ENCODE data around the gene AQP3. TPM values are rescaled to one million over a fixed set of nuclear protein-coding genes. Genes with fewer than 3 reads are reported as not detected.
"Not testable (repeated sequence)": the region's sequence is repeated elsewhere in the genome, so short reads cannot be mapped to it uniquely, and the experiment has no call there.

The AQP3 gene
- total RNA-seq (27.1 TPM), polyA plus RNA-seq (126 TPM)

GRCh38 chr9:33446946-33447798 is at the start of gene AQP3:
TSS of gene AQP3 (minus strand) at chr9:33447593. CDS start at chr9:33447530, 63 bp downstream.
- Histone ChIP-seq H3K27ac (ENCODE audit: low read depth) (peak within 1 kb of the TSS; percentile 60), H3K36me3 (ENCODE audit: insufficient read depth) (no peaks in the 10 kb centered on the region), H3K4me1 (ENCODE audit: insufficient read depth) (no peaks in the 10 kb centered on the region), H3K4me3 (ENCODE audit: low read depth, low read length) (peak within 1 kb of the TSS; percentile 48)
- 3% methylated on average over 50 of the region's 50 CpGs for WGBS
- no peak for DNase-seq (ENCODE audit: extremely low spot score)

- H3K4me3 ChIP-seq (ENCODE audit: low read depth, low read length); H3K36me3 ChIP-seq (ENCODE audit: insufficient read depth); DNase-seq (ENCODE audit: extremely low spot score); H3K27ac ChIP-seq (ENCODE audit: low read depth); H3K4me1 ChIP-seq (ENCODE audit: insufficient read depth): not testable (repeated sequence)
- WGBS: 60% methylated on average over 2 of the region's 2 CpGs
These were observed 46.4 kb upstream of the AQP3 start for GRCh38 chr9:33493819-33494218.

DNA sequence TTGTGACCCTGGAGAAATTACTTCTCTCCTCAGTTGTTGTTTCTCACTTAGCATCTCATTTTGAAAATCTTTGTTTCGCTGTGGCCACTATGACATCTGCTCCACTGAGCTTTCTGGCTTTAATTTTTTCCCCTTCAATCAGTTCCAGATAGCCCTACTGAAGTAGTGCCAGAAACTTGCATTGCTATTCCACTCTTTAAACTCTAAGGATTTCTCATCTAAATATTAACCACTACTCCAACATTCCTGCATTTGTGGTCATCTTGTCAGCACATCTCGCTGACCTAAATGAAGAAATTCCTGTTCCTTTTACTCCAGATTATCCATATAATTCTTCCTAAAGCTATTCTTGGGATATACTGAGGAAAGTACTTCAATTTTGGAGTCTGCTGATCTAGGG is 41.7 kb upstream of the AQP3 start:
- Histone ChIP-seq H3K4me1 (ENCODE audit: insufficient read depth) (no peaks in the 10 kb centered on the region), H3K36me3 (ENCODE audit: insufficient read depth) (no peaks in the 10 kb centered on the region), H3K4me3 (ENCODE audit: low read depth, low read length) (no peak overlapping the region), H3K27ac (ENCODE audit: low read depth) (no peak overlapping the region)
- WGBS: 60% methylated on average over 2 of the region's 2 CpGs
- DNase-seq (ENCODE audit: extremely low spot score): no peak

DNA sequence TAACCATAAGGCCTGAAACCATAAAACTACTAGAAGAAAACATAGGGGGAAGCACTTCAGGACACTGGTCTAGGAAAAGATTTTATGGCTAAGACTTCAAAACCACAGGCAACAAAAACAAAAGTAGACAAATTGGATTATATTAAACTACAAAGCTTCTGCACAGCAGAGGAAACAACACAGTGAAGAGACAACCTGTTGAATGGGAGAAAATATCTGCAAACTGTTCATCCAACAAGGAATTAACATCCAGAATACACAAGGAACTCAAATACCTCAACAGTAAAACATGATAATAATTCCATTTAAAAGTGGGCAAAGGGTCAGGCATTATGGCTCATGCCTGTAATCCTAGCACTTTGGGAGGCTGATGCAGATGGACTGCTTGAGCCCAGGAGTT is 37.9 kb upstream of the AQP3 start:
- H3K36me3 ChIP-seq (ENCODE audit: insufficient read depth); H3K27ac ChIP-seq (ENCODE audit: low read depth); H3K4me1 ChIP-seq (ENCODE audit: insufficient read depth); DNase-seq (ENCODE audit: extremely low spot score); H3K4me3 ChIP-seq (ENCODE audit: low read depth, low read length): not testable (repeated sequence)

DNA sequence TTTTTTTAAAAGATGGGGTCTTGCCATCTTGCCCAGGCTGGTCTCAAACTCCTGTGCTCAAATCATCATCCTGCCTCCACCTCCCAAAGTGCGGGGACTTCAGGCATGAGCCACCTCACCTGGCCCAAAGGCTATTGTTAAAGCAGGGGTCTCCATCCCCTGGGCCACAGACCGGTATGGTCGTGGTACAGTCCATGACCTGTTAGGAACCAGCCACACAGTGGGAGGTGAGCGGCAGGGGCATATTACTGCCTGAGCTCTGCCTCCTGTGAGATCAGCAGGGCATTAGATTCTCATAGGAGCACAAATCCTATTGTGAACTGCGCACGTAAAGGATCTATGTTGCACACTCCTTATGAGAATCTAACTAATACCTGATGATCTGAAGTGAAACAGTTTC is 33.6 kb upstream of the AQP3 start:
- WGBS: 93% methylated on average over 6 of the region's 6 CpGs
- Histone ChIP-seq H3K4me1 (ENCODE audit: insufficient read depth) (no peaks in the 10 kb centered on the region), H3K27ac (ENCODE audit: low read depth) (no peak overlapping the region), H3K36me3 (ENCODE audit: insufficient read depth) (no peaks in the 10 kb centered on the region), H3K4me3 (ENCODE audit: low read depth, low read length) (no peak overlapping the region)
- no peak for DNase-seq (ENCODE audit: extremely low spot score)

DNA sequence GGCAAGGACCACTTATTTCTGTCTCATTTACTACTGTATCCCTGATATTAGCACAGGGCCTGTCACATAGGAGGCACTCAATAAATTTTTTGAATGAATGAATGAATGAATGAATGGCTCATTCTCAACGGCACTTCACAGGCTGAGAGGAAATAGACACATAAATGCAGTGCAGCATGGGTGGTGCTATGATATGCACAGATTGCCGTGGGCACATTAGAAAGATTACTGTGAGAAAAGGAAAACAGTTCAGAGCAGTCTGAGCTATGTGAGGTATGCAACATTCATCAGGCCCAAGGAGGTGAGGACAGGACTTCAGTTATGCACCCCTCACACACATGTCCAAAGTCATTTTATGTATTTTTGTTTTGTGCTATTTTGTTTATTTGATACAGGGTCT is 32.7 kb upstream of the AQP3 start:
- Histone ChIP-seq H3K27ac (ENCODE audit: low read depth) (no peak overlapping the region), H3K4me3 (ENCODE audit: low read depth, low read length) (no peak overlapping the region), H3K36me3 (ENCODE audit: insufficient read depth) (no peaks in the 10 kb centered on the region), H3K4me1 (ENCODE audit: insufficient read depth) (no peaks in the 10 kb centered on the region)
- 71% methylated on average over 2 of the region's 2 CpGs for WGBS
- no peak for DNase-seq (ENCODE audit: extremely low spot score)

DNA sequence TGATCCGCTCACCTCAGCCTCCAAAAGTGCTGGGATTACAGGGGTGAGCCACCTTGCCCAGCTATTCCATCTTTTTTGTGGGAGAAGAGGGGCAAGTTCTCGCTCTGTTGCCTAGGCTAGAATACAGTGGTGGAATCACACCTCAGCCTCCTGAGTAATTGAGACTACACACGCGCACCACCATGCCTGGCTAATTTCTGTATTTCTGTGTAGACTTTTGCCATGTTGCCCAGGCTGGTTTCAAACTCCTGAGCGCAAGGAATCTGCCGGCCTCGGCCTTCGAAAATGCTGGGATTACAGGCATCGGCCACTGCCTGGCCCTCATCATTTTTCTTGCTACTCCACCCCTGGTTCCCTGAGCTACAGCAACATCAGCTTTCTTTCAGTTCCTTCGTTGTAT is 29.1 kb upstream of the AQP3 start:
- WGBS: 89% methylated on average over 10 of the region's 10 CpGs
- Histone ChIP-seq H3K36me3 (ENCODE audit: insufficient read depth) (no peaks in the 10 kb centered on the region), H3K27ac (ENCODE audit: low read depth) (no peak overlapping the region), H3K4me3 (ENCODE audit: low read depth, low read length) (no peak overlapping the region), H3K4me1 (ENCODE audit: insufficient read depth) (peaks cover 2% of the 10 kb centered on the region)
- DNase-seq (ENCODE audit: extremely low spot score): no peak

DNA sequence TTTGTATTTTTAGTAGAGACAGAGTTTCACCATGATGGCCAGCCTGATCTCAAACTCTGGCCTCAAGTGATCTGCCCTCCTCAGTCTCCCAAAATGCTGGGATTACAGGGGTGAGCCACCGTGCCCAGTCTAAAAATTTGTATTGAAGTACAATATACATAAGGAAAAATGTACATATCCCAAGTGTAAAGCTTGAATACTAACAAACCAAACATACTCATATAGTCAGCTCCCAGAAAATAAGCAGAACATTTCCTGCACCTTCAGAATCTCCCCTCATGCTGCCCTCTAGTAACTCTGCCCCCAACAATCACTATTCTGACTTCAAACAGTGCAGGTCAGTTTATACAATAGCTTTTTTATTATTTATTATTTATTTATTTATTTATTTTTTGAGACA is 28.0 kb upstream of the AQP3 start:
- H3K27ac ChIP-seq (ENCODE audit: low read depth): no peak overlapping the region
- H3K4me1 ChIP-seq (ENCODE audit: insufficient read depth): peaks cover 2% of the 10 kb centered on the region
- no peaks in the 10 kb centered on the region for H3K36me3 ChIP-seq (ENCODE audit: insufficient read depth)
- H3K4me3 ChIP-seq (ENCODE audit: low read depth, low read length): no peak overlapping the region
- WGBS: 88% methylated on average over 1 of the region's 1 CpG
- no peak for DNase-seq (ENCODE audit: extremely low spot score)

GRCh38 chr9:33473643-33474352 is 26.4 kb upstream of the AQP3 start, which contains the start of gene NOL6:
TSS of gene NOL6 (minus strand) at chr9:33473924. CDS start at chr9:33473842, 82 bp downstream.
- H3K27ac ChIP-seq (ENCODE audit: low read depth): peak within 1 kb of the TSS; percentile 6
- H3K4me3 ChIP-seq (ENCODE audit: low read depth, low read length): peak within 1 kb of the TSS; percentile 82
- peaks cover 1% of the 10 kb centered on the region for H3K36me3 ChIP-seq (ENCODE audit: insufficient read depth)
- WGBS: under 1% methylated on average over 32 of the region's 32 CpGs
- DNase-seq (ENCODE audit: extremely low spot score): peak; percentile 99
- peaks cover 2% of the 10 kb centered on the region for H3K4me1 ChIP-seq (ENCODE audit: insufficient read depth)

DNA sequence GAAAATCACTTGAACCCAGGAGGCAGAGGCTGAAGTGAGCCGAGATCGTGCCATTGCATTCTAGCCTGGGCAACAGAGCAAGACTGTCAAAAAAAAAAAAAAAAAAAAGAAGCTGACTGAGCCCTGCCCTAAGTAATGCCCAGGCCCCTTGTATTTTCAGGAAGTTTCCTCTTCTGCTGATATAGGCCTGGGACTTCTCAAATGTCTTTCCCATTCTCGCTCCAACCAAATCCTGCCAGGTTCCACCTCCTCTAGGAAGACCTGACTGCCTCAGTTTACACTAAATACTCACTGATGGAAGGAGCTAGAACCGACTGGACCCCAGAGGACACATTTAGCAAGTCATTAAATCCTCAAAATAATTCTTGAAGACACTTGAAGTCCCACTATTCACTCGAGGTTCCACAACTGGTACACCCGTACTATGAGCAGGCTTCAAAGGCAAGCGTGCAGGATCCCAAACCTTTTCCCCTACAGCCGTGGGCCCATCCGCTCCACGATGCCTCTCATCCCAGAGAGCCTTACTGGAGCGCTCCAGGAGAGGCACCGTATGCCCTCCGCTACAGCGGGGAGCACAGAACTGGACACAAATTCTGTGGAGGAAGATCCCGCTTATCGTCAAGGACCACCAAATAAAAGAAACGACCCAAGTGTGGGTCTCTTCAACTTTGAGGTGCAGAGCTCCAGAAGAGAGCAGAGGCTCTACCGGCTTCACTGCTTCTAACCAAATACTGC is 25.7 kb upstream of the AQP3 start:
- Histone ChIP-seq H3K4me3 (ENCODE audit: low read depth, low read length) (peak overlapping the region; percentile 82), H3K27ac (ENCODE audit: low read depth) (no peak overlapping the region), H3K36me3 (ENCODE audit: insufficient read depth) (peaks cover 7% of the 10 kb centered on the region), H3K4me1 (ENCODE audit: insufficient read depth) (peaks cover 2% of the 10 kb centered on the region)
- WGBS: 10% methylated on average over 18 of the region's 18 CpGs
- DNase-seq (ENCODE audit: extremely low spot score): no peak

DNA sequence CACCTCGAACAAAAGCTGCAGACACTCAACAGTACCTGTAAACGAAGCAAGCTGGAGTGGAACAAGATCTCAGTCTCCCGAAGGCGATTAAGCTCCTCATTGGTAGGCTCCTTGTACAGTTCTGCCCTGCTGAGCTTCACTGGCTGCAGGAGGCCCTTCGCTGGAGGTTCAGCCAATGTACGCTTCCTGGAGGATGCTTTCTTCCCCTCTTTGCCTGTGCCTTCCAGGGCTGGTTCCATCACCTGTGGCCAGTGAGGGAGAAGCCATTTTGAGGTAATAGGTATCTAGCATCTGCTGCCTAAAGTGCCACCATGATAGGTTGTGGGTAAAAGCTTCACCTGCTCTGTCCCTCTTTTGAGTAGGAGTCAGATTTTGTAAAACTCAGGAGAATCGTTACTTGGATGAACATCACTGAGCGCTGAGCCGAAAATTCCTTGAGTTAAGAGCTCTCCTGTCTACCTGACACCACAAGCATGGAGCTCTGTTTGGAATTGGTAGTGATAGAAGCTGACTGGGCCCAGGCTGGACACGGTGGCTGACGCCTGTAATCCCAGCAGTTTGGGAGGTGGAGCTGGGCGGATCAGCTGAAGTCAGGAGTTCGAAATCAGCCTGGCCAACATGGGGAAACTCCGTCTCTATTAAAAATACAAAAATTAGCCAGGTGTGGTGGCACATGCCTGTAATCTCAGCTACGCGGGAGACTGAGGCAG is 24.9 kb upstream of the AQP3 start:
- H3K4me1 ChIP-seq (ENCODE audit: insufficient read depth): peaks cover 2% of the 10 kb centered on the region
- peaks cover 8% of the 10 kb centered on the region for H3K36me3 ChIP-seq (ENCODE audit: insufficient read depth)
- WGBS: 89% methylated on average over 16 of the region's 16 CpGs
- no peak overlapping the region for H3K4me3 ChIP-seq (ENCODE audit: low read depth, low read length)
- DNase-seq (ENCODE audit: extremely low spot score): no peak
- H3K27ac ChIP-seq (ENCODE audit: low read depth): no peak overlapping the region

DNA sequence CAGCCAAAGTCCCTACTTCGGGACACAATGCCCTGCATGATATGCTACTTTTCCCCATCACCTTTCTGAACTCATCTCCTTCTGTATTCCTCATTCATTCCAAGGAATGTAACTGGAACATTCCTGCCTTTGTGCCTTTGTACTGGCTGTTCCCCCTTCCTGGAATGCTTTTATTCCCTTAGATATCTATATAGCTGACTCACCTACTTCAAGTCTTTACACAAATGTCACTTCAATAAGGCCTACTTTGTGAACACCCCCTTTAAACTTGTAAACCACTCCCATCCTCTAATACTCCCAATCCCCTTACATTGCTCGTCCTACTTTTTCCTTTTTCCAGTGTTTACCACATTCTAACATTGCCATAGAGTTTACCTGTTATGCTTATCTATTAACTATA is 24.0 kb upstream of the AQP3 start:
- WGBS: 91% methylated on average over 2 of the region's 2 CpGs
- Histone ChIP-seq H3K36me3 (ENCODE audit: insufficient read depth) (peaks cover 8% of the 10 kb centered on the region), H3K27ac (ENCODE audit: low read depth) (no peak overlapping the region), H3K4me3 (ENCODE audit: low read depth, low read length) (no peak overlapping the region), H3K4me1 (ENCODE audit: insufficient read depth) (peaks cover 2% of the 10 kb centered on the region)
- no peak for DNase-seq (ENCODE audit: extremely low spot score)

DNA sequence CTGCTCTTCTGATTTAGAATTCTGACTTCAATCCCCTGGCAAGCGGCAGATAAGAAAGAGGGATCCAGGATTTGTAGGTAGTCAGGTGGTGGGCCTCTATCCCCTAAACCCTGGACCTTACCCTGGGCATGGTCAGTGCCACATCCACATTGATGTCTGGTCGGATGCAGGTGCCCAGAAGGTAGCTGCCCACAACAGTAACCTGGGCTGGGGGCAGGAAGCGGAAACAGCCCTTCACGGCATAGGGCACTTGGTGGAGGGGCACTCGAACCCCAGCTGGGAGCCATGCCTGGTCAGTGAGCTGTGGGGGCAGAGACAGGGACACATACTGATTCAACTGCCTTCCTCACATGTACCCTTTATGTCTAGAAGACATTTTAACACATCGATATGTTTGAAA is 22.5 kb upstream of the AQP3 start:
- Histone ChIP-seq H3K36me3 (ENCODE audit: insufficient read depth) (peaks cover 8% of the 10 kb centered on the region), H3K4me3 (ENCODE audit: low read depth, low read length) (no peak overlapping the region), H3K27ac (ENCODE audit: low read depth) (no peak overlapping the region), H3K4me1 (ENCODE audit: insufficient read depth) (peaks cover 2% of the 10 kb centered on the region)
- no peak for DNase-seq (ENCODE audit: extremely low spot score)
- WGBS: 93% methylated on average over 6 of the region's 6 CpGs
